Activated gamma-delta T cell treated with Interleukin-2 at 50 U/mL for 16 hours (primary cell): Measurements from ENCODE around the gene TTLL5.

Experiments
- DNase-seq: peaks from one replicate; pipeline ENCODE4 v3.0.0-alpha.2; 2020

The TTLL5 gene

GRCh38 chr14:75876530-75876929 lies 215.5 kb downstream of the TTLL5 start:
- no peak for DNase-seq

GRCh38 chr14:75877292-75877691 lies 216.2 kb downstream of the TTLL5 start:
- DNase-seq: no peak

GRCh38 chr14:75877884-75878283 lies 216.8 kb downstream of the TTLL5 start:
- no peak for DNase-seq

GRCh38 chr14:75879031-75879430 lies 218.0 kb downstream of the TTLL5 start:
- DNase-seq: no peak

- DNase-seq: no peak
Observed at GRCh38 chr14:75880512-75880911, 219.5 kb downstream of the TTLL5 start.

GRCh38 chr14:75881994-75882393 lies 220.9 kb downstream of the TTLL5 start:
- no peak for DNase-seq

- no peak for DNase-seq
Observed at GRCh38 chr14:75884198-75884611, 223.2 kb downstream of the TTLL5 start.

- DNase-seq: no peak
Observed at GRCh38 chr14:75885829-75886228, 224.8 kb downstream of the TTLL5 start.

- DNase-seq: no peak
Observed at GRCh38 chr14:75886636-75887348, 225.7 kb downstream of the TTLL5 start.

- DNase-seq: no peak
Observed at GRCh38 chr14:75888945-75889344, 227.9 kb downstream of the TTLL5 start.

GRCh38 chr14:75896341-75896740 lies 235.3 kb downstream of the TTLL5 start:
- DNase-seq: no peak

GRCh38 chr14:75904311-75904710 lies 243.3 kb downstream of the TTLL5 start:
- no peak for DNase-seq

GRCh38 chr14:75905147-75905904 lies 244.3 kb downstream of the TTLL5 start:
- no peak for DNase-seq

GRCh38 chr14:75906228-75906627 lies 245.2 kb downstream of the TTLL5 start:
- no peak for DNase-seq

GRCh38 chr14:75906680-75907280 lies 245.7 kb downstream of the TTLL5 start:
- peak; percentile 75 for DNase-seq

GRCh38 chr14:75907756-75908359 lies 246.8 kb downstream of the TTLL5 start:
- DNase-seq: no peak

GRCh38 chr14:75909630-75910029 lies 248.6 kb downstream of the TTLL5 start:
- DNase-seq: no peak

- no peak for DNase-seq
Observed at GRCh38 chr14:75910048-75910447, 249.0 kb downstream of the TTLL5 start.

GRCh38 chr14:75911883-75912282 lies 250.8 kb downstream of the TTLL5 start:
- no peak for DNase-seq

- no peak for DNase-seq
Observed at GRCh38 chr14:75913183-75913582, 252.1 kb downstream of the TTLL5 start.

- no peak for DNase-seq
Observed at GRCh38 chr14:75915045-75915444, 254.0 kb downstream of the TTLL5 start.

GRCh38 chr14:75917322-75917945 lies 256.4 kb downstream of the TTLL5 start:
- no peak for DNase-seq

GRCh38 chr14:75917946-75918335 lies 256.9 kb downstream of the TTLL5 start:
- DNase-seq: no peak
